ENCODE measurements around the gene NDUFA8.

GRCh38 chr9:122121931-122122330 is 37.6 kb downstream of the NDUFA8 start:
- TF ChIP-seq CTCF (conservative IDR thresholded peaks at IDR 0.05; ENCODE audit: low read depth, low read length) = no peak
- TF ChIP-seq EZH2 (IDR thresholded peaks at IDR 0.05; ENCODE audit: borderline replicate concordance, low read depth, low read length, poor library complexity, severe bottlenecking) = no peak
